ENCODE measurements around the gene HMGN4. TPM values are rescaled to one million over a fixed set of nuclear protein-coding genes. Genes with fewer than 3 reads are reported as not detected.

The HMGN4 gene
- polyA plus RNA-seq, 1 experiment = 41.4 TPM

DNA sequence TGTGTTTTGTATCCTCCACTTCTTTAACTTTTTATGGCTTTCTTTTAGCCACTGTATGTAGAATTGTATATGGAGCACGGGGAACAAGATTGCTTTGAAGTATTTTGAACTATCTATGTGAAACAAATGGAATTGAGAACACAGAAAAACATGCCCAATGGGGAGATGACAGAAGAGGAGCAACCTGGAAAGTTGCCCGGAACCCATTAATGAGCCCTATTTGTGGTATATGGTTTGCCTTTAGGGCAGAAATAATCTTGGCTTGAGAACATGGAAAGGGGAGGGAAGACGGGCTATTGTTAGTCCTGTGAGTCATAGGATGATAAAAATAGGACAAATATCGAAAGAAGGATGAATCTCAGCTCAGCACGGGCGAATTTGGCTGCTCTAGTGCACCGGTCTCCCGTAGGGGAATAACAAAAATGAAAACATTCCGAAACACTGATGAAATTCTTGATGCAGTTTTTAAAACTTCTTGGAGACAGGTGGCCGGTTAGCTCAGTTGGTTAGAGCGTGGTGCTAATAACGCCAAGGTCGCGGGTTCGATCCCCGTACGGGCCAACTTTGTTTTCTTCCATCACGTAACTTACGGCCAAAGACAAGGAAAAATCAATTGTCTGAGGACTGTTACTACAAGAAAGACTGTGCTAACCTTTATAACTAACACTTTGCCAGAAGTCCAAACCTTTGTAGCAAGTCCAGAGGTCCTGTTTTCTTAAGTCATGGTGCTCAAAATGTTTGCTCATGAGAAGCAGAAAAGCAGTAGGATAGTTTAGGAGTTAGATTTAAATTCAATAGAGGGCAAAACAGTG is 15.7 kb downstream of the HMGN4 start:
- POLR2A ChIA-PET = interaction anchor here (0.6 to 1.2 kb wide), 4 partner anchors 16 to 330 kb away, joined by 3 to 4 read pairs (median 3); no protein-coding TSS in a partner anchor

DNA sequence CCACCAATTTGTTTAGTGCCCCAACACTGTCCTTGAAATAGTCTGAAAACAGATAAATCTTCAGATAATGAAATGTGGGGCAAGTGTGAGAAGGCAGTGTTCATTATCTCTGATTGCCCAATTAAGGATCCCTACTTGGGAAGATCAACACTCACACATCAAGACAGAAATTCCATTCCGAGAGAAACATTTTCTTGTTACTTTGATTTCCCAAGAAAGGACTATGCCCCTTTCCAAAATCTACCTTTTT is 16.2 kb downstream of the HMGN4 start:
- TF ChIP-seq, protein P1, sequence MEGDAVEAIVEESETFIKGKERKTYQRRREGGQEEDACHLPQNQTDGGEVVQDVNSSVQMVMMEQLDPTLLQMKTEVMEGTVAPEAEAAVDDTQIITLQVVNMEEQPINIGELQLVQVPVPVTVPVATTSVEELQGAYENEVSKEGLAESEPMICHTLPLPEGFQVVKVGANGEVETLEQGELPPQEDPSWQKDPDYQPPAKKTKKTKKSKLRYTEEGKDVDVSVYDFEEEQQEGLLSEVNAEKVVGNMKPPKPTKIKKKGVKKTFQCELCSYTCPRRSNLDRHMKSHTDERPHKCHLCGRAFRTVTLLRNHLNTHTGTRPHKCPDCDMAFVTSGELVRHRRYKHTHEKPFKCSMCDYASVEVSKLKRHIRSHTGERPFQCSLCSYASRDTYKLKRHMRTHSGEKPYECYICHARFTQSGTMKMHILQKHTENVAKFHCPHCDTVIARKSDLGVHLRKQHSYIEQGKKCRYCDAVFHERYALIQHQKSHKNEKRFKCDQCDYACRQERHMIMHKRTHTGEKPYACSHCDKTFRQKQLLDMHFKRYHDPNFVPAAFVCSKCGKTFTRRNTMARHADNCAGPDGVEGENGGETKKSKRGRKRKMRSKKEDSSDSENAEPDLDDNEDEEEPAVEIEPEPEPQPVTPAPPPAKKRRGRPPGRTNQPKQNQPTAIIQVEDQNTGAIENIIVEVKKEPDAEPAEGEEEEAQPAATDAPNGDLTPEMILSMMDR (IDR thresholded peaks at IDR 0.05; ENCODE audit: insufficient read depth, low read depth, low read length) = no peak
- H3K27me3 ChIP-seq (ENCODE audit: control insufficient read depth, insufficient read depth, low read length) = no peaks in the 10 kb centered on the region
- H3K4me3 ChIP-seq (ENCODE audit: low read depth, low read length) = peak overlapping the region; percentile 38
- ChIA-PET CTCF (interaction anchor here (0.7 to 2.4 kb wide), 6 partner anchors 14 to 428 kb away, joined by 3 to 10 read pairs (median 5); no protein-coding TSS in a partner anchor), POLR2A (interaction anchor here (0.6 to 1.2 kb wide), 3 partner anchors 17 to 331 kb away, joined by 3 to 4 read pairs (median 3); no protein-coding TSS in a partner anchor)
- no peak for DNase-seq (ENCODE audit: low read depth)
- no peaks in the 10 kb centered on the region for H3K36me3 ChIP-seq (ENCODE audit: control insufficient read depth, insufficient read depth, low read length)

More for the DNA sequence above, 15.7 kb downstream of the HMGN4 start:
- Histone ChIP-seq H3K4me3 (ENCODE audit: low read depth, low read length) (peak overlapping the region; percentile 38), H3K36me3 (ENCODE audit: control insufficient read depth, insufficient read depth, low read length) (no peaks in the 10 kb centered on the region), H3K27me3 (ENCODE audit: control insufficient read depth, insufficient read depth, low read length) (no peaks in the 10 kb centered on the region)
- CTCF ChIA-PET = interaction anchor here (1.0 to 2.4 kb wide), 5 partner anchors 14 to 428 kb away, joined by 3 to 10 read pairs (median 6); no protein-coding TSS in a partner anchor
- TF ChIP-seq, protein P1 (IDR thresholded peaks at IDR 0.05; ENCODE audit: insufficient read depth, low read depth, low read length) = no peak
- DNase-seq (ENCODE audit: low read depth) = peak; percentile 91

DNA sequence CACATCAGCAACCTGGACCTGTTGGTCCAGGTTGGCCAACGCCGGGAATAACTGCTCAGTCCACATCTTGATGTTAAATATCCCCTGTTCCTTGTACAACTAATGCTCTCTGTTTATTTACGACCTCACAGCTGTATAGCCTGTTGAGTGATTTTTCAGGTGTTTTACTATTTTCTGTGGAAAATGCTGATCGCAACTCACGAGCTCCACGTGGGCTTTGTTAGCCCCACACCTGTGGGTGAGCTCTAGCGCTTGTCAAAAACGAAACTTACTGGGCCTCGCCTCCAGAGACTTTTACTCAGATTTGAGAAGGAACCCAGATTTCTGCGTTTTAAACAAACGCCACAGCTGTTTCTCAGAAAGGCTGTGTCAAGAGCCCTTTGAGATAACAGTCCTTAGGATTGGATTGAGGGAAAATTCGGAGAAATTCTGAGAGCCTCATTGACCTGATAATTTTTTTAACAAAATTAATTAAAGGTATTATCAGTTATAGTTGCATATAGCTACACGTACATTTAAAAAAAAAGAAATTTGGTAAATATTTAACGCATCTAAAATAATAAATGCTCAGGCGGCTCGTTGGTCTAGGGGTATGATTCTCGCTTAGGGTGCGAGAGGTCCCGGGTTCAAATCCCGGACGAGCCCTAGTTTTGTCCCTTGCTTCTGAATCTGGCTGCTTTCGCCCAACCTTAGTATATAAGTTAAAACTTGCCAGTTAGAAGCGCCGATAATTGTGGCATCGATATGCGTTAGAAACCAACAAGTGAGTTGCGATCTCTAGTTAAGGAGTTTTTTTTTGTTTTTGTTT is 16.7 kb downstream of the HMGN4 start:
- ChIA-PET POLR2A (interaction anchor here (0.6 kb wide), 1 partner anchor 331 kb away, joined by 3 read pairs; no protein-coding TSS in a partner anchor), CTCF (interaction anchor here (0.5 to 2.4 kb wide), 8 partner anchors 14 to 429 kb away, joined by 3 to 10 read pairs (median 6); partner anchors contain the start of gene HMGN4)
- TF ChIP-seq, protein P1 (IDR thresholded peaks at IDR 0.05; ENCODE audit: insufficient read depth, low read depth, low read length) = no peak
- H3K4me3 ChIP-seq (ENCODE audit: low read depth, low read length) = peak overlapping the region; percentile 38
- DNase-seq (ENCODE audit: low read depth) = no peak
- no peaks in the 10 kb centered on the region for H3K27me3 ChIP-seq (ENCODE audit: control insufficient read depth, insufficient read depth, low read length)
- no peaks in the 10 kb centered on the region for H3K36me3 ChIP-seq (ENCODE audit: control insufficient read depth, insufficient read depth, low read length)

DNA sequence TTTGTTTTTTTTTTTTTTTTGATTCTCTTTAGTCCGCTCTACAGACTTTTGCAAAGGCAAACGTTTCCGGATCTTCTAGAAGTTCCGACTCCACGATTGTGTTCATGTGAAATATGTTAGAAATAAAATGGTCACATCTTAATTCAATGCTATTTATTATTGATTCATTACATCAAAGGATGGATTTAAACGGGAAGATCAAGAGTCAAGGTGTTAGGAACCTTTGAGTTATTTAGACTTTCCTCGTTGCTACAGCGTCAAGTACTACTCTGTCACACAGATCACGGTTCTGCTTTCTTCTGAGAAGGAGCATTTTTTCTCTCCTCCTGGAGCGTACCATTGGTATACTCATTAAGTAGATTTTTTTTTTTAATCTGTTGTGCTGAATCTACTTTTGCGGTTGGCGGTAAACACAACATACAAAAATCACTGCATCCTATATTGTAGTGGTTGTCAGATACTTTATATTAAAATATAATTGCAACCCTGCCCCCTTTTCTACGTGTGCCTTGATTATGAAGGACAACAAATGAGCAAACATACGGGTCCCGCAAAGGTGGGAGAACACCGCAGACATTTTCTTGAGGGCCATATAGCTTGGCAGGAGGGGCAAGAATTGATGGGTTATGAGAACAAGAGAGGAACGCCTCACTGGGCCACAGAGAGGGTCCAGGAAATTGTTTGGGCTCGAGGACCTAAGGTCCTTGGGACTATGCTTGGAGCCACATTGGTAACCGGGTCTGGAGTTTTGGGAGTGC is 17.5 kb downstream of the HMGN4 start:
- DNase-seq (ENCODE audit: low read depth) = no peak
- CTCF ChIA-PET = interaction anchor here (0.6 to 2.4 kb wide), 6 partner anchors 13 to 214 kb away, joined by 3 to 11 read pairs (median 5); partner anchors contain the start of gene HMGN4
- POLR2A ChIA-PET = interaction anchor here (0.8 kb wide), 1 partner anchor 305 kb away, joined by 3 read pairs; a partner anchor contains a TSS
- H3K36me3 ChIP-seq (ENCODE audit: control insufficient read depth, insufficient read depth, low read length) = no peaks in the 10 kb centered on the region
- TF ChIP-seq, protein P1 (IDR thresholded peaks at IDR 0.05; ENCODE audit: insufficient read depth, low read depth, low read length) = no peak
- H3K4me3 ChIP-seq (ENCODE audit: low read depth, low read length) = peak overlapping the region; percentile 38; the same call in 1 of the 2 replicates
- H3K27me3 ChIP-seq (ENCODE audit: control insufficient read depth, insufficient read depth, low read length) = no peaks in the 10 kb centered on the region
